ENCODE measurements around the gene COX19. TPM values are rescaled to one million over a fixed set of nuclear protein-coding genes. Genes with fewer than 3 reads are reported as not detected.

Gene COX19
- total and polyA plus RNA-seq, 2 of the 13 experiments (the other 11 are each of a cell fraction or from before 2014, with no cell fraction given) = 11.5 to 21.7 TPM

GRCh38 chr7:1015196-1016121, 40.1 kb upstream of the COX19 start (continued):
- TF ChIP-seq ZNF704 (CRISPR knock-in tag; IDR thresholded peaks at IDR 0.05; ENCODE audit: borderline replicate concordance) (no peak), ZNF784 (CRISPR knock-in tag; IDR thresholded peaks at IDR 0.05; ENCODE audit: borderline replicate concordance) (no peak), SNAPC2 (CRISPR knock-in tag; IDR thresholded peaks at IDR 0.05) (no peak), ZNF772 (CRISPR knock-in tag; IDR thresholded peaks at IDR 0.05) (no peak), ZNF546 (CRISPR knock-in tag; conservative IDR thresholded peaks at IDR 0.05) (no peak), ZNF747 (CRISPR knock-in tag; IDR thresholded peaks at IDR 0.05; ENCODE audit: borderline replicate concordance) (no peak), MNT (IDR thresholded peaks at IDR 0.05) (no peak), MTF2 (CRISPR knock-in tag; IDR thresholded peaks at IDR 0.05; ENCODE audit: borderline replicate concordance) (peak; percentile 61; the same call in 1 of the 2 replicates), KAT8 (CRISPR knock-in tag; IDR thresholded peaks at IDR 0.05) (peak; percentile 92), KDM5A (IDR thresholded peaks at IDR 0.05; ENCODE audit: borderline replicate concordance, low read length) (peak; percentile 74; the same call in 1 of the 2 replicates), TBL1XR1 (IDR thresholded peaks at IDR 0.05; ENCODE audit: borderline replicate concordance, low read length, partially characterized antibody) (no peak), ZNF513 (CRISPR knock-in tag; conservative IDR thresholded peaks at IDR 0.05) (no peak), MZF1 (CRISPR knock-in tag; IDR thresholded peaks at IDR 0.05; ENCODE audit: borderline replicate concordance) (no peak), ZNF589 (CRISPR knock-in tag; conservative IDR thresholded peaks at IDR 0.05) (no peak)
- TF ChIP-seq, protein P1, sequence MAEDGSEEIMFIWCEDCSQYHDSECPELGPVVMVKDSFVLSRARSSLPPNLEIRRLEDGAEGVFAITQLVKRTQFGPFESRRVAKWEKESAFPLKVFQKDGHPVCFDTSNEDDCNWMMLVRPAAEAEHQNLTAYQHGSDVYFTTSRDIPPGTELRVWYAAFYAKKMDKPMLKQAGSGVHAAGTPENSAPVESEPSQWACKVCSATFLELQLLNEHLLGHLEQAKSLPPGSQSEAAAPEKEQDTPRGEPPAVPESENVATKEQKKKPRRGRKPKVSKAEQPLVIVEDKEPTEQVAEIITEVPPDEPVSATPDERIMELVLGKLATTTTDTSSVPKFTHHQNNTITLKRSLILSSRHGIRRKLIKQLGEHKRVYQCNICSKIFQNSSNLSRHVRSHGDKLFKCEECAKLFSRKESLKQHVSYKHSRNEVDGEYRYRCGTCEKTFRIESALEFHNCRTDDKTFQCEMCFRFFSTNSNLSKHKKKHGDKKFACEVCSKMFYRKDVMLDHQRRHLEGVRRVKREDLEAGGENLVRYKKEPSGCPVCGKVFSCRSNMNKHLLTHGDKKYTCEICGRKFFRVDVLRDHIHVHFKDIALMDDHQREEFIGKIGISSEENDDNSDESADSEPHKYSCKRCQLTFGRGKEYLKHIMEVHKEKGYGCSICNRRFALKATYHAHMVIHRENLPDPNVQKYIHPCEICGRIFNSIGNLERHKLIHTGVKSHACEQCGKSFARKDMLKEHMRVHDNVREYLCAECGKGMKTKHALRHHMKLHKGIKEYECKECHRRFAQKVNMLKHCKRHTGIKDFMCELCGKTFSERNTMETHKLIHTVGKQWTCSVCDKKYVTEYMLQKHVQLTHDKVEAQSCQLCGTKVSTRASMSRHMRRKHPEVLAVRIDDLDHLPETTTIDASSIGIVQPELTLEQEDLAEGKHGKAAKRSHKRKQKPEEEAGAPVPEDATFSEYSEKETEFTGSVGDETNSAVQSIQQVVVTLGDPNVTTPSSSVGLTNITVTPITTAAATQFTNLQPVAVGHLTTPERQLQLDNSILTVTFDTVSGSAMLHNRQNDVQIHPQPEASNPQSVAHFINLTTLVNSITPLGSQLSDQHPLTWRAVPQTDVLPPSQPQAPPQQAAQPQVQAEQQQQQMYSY (CRISPR knock-in tag; IDR thresholded peaks at IDR 0.05) = no peak
- TF ChIP-seq, protein P2, sequence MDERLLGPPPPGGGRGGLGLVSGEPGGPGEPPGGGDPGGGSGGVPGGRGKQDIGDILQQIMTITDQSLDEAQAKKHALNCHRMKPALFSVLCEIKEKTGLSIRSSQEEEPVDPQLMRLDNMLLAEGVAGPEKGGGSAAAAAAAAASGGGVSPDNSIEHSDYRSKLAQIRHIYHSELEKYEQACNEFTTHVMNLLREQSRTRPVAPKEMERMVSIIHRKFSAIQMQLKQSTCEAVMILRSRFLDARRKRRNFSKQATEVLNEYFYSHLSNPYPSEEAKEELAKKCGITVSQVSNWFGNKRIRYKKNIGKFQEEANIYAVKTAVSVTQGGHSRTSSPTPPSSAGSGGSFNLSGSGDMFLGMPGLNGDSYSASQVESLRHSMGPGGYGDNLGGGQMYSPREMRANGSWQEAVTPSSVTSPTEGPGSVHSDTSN (CRISPR knock-in tag; IDR thresholded peaks at IDR 0.05) = no peak
